ENCODE results near the gene VAV2. TPM values are rescaled to one million over a fixed set of nuclear protein-coding genes. Genes with fewer than 3 reads are reported as not detected.

Gene VAV2
- total RNA-seq, 3 donors from 2014 or later: 29.4 to 34.8 (median 34.5) TPM

DNA sequence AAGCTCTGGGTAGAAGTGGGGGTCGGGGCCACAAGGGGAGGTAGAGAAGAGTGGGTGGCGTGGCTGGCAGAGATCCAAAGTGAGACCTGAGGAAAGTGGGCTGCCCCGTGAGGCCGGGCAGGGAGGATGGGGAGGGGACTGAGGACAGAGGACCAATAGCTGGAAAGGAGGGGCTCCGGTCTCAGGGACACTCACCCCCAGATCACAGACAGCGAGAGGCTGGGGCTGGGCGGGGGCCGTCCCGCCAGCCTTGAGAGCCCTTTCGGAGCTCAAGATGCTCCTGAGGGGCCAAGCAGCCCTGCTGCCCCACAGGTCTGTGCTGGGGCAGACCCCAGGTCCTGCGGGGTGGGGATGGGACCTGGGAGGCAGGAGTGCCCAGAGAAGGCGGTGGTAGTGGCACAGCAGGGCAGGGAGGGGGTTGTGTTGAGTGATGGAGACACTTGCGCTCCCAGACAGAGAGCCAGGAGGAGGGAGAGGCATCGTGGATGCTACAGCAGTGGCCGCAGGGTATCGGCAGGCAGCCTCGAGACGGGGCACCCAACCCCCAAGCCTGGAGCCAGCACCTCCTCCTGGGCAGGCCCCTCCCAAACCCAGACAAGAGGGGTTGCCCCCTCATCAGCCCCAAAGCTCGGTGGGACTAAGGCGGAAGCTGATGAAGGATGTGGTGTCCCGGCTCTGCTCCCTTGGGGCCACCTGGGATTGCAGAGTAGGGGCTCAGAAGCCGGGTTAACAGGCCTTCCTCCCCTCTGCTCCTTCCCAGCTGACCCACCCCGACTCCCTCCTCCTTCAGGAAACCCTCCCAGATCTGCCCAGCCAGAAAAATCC is 257.3 kb downstream of the VAV2 start:
- no peak for ATAC-seq
- intact Hi-C loops (cut with DNase I, micrococcal nuclease): no loop called here
- no peaks in the 10 kb centered on the region for H3K36me3 ChIP-seq (ENCODE audit: low read depth)
- H3K9me3 ChIP-seq: no peaks in the 10 kb centered on the region
- H3K4me1 ChIP-seq (ENCODE audit: low read depth): peaks cover 7% of the 10 kb centered on the region
- DNase-seq: peak in 1 of 3 donors; percentile 42
- H3K4me3 ChIP-seq: no peak overlapping the region
- TF ChIP-seq, protein P1, sequence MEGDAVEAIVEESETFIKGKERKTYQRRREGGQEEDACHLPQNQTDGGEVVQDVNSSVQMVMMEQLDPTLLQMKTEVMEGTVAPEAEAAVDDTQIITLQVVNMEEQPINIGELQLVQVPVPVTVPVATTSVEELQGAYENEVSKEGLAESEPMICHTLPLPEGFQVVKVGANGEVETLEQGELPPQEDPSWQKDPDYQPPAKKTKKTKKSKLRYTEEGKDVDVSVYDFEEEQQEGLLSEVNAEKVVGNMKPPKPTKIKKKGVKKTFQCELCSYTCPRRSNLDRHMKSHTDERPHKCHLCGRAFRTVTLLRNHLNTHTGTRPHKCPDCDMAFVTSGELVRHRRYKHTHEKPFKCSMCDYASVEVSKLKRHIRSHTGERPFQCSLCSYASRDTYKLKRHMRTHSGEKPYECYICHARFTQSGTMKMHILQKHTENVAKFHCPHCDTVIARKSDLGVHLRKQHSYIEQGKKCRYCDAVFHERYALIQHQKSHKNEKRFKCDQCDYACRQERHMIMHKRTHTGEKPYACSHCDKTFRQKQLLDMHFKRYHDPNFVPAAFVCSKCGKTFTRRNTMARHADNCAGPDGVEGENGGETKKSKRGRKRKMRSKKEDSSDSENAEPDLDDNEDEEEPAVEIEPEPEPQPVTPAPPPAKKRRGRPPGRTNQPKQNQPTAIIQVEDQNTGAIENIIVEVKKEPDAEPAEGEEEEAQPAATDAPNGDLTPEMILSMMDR (IDR thresholded peaks at IDR 0.05): no peak

DNA sequence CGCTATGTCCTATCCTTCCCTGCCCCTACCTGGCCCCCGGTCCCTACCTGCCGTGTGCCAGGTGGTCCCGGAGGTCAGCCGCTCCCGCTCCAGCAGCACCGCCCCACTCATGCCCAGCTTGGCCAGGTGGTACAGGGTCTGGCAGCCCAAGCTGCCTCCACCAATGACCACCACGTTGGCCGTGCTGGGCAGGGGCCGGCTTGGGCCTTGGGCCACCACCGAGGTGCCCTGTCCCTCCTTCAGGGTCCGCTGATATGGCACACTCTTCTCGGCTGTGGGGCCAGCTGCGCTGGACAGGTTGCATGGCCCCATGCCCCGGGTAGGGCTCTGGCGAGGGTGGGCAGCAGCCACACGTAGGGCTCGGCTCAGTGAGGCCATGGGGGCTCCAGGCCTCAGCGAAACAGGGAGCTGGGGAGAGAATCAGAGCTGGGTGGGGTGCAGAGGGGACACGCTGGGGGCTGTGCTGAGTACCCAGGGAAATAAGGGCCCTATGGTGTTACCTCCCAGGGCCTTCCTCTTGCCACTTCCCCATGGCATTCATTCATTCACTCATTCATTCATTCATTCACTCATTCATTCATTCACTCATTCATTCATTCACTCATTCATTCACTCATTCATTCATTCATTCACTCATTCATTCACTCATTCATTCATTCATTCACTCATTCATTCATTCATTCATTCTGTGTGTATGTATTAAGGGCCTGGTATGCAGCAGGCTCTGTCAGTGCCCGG is 258.2 kb downstream of the VAV2 start:
- TF ChIP-seq, protein P1 (IDR thresholded peaks at IDR 0.05): no peak
- H3K4me1 ChIP-seq (ENCODE audit: low read depth): peaks cover 7% of the 10 kb centered on the region
- ATAC-seq (no peak), DNase-seq (peak in 1 of 3 donors; percentile 37)
- no peak overlapping the region for H3K4me3 ChIP-seq
- intact Hi-C loops (cut with DNase I, micrococcal nuclease): no loop called here
- H3K36me3 ChIP-seq (ENCODE audit: low read depth): no peaks in the 10 kb centered on the region
- H3K9me3 ChIP-seq: no peaks in the 10 kb centered on the region

DNA sequence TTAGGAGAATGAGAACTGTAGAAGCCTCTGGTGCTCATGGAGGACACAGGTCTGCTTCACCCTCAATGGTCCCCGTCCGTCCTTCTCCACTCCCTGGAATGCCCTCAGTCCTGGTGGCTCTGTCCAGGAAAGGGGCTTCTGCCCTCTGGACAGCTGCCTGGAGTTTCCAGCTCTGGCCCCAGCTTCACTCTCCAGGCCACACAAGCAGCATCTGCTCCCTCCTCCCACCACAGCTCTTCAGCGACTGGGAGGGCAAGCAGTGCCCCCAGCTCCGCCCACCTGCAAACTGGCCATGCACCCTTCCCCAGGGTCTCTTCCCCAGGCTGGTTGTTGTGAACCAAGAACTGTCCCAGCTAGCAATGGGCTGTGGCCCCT is 258.7 kb downstream of the VAV2 start:
- intact Hi-C loops (cut with DNase I, micrococcal nuclease): no loop called here
- TF ChIP-seq, protein P1 (IDR thresholded peaks at IDR 0.05): no peak
- ATAC-seq: no peak
- no peaks in the 10 kb centered on the region for H3K36me3 ChIP-seq (ENCODE audit: low read depth)
- no peak for DNase-seq
- H3K9me3 ChIP-seq: no peaks in the 10 kb centered on the region
- no peak overlapping the region for H3K4me3 ChIP-seq
- H3K4me1 ChIP-seq (ENCODE audit: low read depth): peaks cover 5% of the 10 kb centered on the region

DNA sequence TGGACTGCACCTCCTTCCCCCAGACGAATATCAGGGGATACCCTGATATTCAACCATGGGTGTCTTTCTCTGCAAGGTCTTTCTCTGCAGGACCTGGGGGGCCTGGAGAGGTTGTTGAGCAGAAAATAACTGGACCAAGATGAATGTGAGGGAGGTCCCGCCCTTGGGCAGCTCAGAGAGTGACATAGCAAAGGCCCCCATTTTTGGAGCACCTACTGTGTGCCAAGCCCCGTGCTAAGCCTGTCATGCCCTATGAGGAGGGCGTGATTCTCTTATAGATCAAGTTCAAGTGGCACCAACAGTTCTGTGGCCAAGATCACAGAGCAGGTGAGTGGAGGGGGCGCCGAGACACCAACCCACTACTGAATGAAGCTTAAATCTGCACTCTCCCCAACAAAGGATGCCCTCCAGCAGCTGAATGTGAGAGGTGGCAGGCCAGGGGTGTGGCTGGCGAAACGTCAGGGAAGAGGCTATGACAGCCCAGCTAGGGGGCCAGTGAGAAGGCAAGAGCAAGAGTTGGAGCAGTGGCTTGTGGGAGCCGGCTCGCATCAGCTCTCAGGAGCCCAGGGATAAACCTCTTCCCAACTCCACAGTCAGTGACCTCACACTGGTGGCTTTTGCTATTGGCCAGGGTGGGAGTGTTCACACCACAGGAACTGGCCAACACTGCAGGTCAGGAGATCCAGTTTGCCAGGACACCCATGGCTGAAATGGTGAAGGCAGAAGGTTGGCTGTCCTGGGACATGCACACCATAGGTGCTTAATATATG is 259.3 kb downstream of the VAV2 start:
- no peaks in the 10 kb centered on the region for H3K9me3 ChIP-seq
- intact Hi-C loops (cut with DNase I, micrococcal nuclease): no loop called here
- ATAC-seq (no peak), DNase-seq (no peak)
- TF ChIP-seq, protein P1 (IDR thresholded peaks at IDR 0.05): no peak
- no peak overlapping the region for H3K4me3 ChIP-seq
- H3K4me1 ChIP-seq (ENCODE audit: low read depth): peaks cover under 1% of the 10 kb centered on the region
- H3K36me3 ChIP-seq (ENCODE audit: low read depth): no peaks in the 10 kb centered on the region

DNA sequence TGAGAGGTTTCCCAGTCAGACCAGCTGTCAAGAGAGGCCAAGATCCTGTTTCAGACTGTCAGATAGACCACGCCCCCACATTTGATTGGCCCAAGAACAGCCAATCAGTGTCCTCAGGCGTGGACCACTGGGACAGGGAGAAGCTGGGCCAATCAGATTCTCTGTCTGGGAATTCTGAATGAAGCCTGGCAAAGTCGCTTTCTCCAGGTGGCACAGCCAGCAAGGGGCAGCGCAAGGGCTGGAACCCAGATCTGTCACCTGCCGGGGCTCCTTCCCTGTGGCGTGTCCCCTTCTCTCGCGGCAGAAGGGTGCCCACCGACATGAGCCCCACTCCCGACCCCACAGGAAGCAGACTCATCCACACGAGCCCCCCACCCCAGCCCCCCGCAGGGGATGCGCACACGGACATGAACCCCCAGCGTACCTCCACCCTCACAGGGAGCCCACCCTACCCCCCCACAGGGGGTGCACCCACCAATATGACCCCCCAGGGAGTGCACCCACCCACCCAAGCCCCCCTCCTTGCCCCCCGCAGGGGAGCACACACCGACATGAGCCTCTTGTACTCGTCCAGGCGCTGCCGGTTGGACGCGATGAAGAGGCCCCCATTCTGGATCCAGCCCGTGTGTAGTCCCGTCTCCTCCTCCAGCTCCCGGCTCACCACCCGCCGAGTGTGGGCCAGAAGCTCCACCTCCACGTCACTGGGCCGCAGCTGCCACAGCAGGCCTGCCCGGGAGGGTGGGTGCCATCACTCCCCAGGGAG is 260.1 kb downstream of the VAV2 start:
- no peaks in the 10 kb centered on the region for H3K9me3 ChIP-seq
- intact Hi-C loops (cut with DNase I, micrococcal nuclease): no loop called here
- H3K4me3 ChIP-seq: no peak overlapping the region
- ATAC-seq (peak; percentile 51), DNase-seq (no peak)
- H3K4me1 ChIP-seq (ENCODE audit: low read depth): no peaks in the 10 kb centered on the region
- TF ChIP-seq, protein P1 (IDR thresholded peaks at IDR 0.05): no peak
- H3K36me3 ChIP-seq (ENCODE audit: low read depth): no peaks in the 10 kb centered on the region
